HG03064 (cell line): Measurements from ENCODE around the gene IL16.

Experiments
- ATAC-seq: cut with Tn5 transposase; IDR thresholded peaks from one replicate; pipeline ENCODE4 v1.9.1; 2021; ENCODE audit warnings: low read depth; ENCODE audit not compliant: unreplicated experiment

Gene IL16

DNA sequence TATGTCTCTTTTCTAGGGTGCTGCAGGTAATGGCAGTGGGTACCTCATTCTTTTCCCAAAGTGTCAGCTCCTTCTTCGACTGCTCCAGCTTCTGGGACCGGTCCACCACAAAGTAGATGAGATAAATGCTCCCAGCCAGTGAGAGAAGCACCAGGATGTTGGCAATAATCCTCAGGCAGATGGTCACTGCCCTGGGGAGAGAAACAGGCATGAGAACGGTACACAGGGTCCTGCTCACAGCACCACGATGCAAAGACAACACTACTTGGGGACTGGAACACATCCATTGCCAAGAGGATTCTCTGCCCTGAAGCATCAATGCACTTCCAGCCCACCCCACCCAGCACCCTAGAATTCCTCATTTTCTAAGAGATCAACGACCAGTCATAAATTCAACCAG is 155.0 kb downstream of the IL16 start:
- no peak for ATAC-seq

DNA sequence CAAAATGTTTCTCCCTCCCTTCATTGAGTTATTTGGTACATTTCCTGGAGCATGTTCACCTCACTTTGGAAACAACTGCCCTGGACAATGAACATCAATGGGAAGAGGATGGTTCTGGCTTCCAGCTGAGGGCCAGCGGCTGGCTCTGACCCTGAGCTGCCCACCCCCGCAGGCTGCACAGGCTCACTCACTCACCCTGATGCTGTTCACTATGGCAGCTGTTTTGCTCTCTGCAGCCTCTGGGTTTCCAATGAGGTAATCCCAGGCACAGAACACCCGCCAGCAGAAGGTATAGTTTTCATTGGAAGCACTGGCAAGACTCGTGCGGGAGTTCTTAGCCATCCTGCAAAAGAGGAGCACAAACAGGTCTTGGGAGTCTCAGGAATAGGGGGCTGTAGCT is 159.6 kb downstream of the IL16 start:
- ATAC-seq, result no peak

DNA sequence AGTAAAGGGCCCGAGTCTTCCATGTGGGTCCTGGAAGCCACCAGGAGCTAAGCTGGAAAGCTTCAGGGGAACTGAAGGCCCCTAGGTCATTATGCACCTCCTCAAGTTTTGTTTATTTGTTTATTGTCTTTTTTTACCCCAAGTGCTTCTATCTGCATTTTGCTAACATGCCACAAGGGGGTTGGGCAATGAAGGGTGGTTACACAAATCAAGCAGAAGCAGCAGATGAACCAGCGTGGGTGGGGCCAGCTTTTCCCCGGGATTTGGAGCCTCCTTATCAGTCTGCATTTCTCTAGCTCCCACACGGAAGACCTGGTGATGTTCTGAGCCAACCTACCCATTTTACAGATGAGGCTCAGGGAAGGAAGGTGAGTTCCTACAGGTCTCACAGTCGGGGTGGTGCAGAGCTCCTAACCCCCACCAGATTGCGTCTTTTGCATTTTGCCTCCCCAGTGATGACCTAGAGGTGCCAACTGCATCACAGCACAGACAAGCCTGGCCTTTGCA is 160.6 kb downstream of the IL16 start:
- ATAC-seq, result no peak

DNA sequence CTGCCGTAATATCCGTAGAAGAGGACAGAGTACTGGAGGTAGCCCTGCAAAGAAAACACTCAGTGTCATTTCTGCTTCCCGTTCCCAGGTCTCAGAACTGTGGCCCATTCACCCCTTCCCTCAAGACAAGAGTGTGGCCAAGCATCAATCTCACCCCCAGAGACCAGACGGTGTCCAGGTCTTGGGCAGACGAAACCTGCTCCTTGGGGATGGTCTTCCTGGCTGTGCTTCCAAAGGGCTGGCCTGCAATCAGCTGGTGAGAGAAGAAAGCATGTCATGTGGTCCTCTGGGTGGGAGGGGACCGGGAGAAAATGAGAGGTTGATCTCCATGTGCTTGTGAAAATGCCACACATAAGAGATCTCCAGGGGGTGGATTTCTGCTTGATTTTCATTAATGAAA is 161.6 kb downstream of the IL16 start:
- ATAC-seq, result no peak

DNA sequence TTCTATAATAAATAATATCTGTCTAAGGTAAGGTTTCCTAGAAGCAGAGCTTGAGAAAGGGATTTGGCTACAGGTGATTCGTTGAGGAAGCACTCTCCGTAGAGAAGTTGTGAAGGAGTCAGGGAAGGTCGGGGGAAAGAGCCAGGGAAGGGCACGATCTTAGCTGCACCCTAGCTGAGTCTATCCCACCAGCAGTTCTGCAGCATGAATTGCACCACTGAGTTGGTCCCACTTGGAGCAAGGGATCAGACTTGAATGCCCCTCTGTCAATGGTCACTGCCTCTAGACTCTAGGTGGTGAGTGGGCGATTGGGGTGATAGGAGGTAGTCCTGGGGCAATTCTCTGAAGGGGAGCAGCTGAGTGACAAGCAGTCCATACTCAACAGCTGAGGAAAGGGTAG is 163.8 kb downstream of the IL16 start:
- ATAC-seq, result no peak

DNA sequence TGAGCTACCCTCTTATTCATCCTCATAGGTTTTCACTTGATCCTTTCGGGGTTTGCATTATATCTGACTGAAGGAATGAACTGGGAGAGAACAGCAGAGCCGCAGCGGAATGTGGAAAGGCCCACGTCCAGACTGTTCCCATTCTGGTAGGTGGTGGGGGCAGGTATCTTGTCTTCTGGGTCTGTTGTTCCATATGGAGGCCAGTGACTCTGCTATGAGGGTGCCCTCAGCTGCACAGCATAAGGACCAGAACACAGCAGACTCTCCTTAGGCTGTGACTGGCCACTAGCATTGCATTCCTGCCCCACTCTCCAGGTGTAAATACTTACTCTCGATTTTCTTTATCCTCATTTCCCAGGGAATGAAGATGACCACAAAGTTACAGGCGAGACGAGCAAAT is 165.2 kb downstream of the IL16 start:
- ATAC-seq, result no peak

DNA sequence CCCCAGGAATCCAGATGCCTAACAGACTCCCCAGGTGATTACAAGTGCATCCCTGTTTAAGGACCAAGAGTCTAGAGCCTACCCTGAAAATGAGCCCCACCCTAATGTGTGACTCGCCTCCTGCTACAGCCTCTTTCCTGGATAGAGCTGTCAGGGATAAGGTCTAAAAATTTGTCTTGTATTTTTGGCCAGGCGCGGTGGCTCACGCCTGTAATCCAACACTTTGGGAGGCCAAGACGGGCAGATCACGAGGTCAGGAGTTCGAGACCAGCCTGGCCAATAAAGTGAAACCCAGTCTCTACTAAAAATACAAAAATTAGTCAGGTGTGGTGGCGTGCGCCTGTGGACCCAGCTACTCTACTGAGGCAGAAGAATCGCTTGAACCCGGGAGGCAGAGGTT is 166.1 kb downstream of the IL16 start:
- no peak for ATAC-seq

DNA sequence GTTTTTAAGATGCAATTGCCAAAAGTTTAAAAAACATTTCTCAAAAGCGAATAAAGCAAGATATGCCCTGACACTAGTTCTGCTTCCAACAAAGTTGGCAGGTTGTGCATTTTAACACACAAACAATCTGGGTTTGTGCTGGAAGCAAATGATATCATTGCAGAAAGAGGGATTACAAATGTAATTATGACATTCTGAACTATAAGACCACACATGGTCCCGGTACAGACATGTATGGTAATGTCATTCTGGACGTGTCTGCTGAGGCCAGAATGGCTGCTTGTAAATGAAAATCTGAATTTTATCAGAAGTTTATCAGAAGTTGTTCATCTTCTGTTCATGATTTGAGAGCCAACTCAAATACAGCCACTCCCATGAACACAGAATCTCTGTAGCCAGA is 166.6 kb downstream of the IL16 start:
- ATAC-seq, result no peak
